Right lobe of liver (tissue), 6 donors: Measurements from ENCODE around the gene RPUSD2. TPM values are rescaled to one million over a fixed set of nuclear protein-coding genes. Genes with fewer than 3 reads are reported as not detected.

ENCODE experiments used
- ATAC-seq, 4 donors: fragments of 200-7000 bp; cut with Tn5 transposase; one replicate each; pipeline ENCODE4 v1.9.1; 2020; ENCODE audit warnings: mild to moderate bottlenecking in 4 of 4, moderate library complexity in 4 of 4
- DNase-seq, 3 donors: peaks; one replicate each; pipeline ENCODE4 v3.0.0-alpha.2; 2020
- H3K27ac ChIP-seq, 3 donors: fragments of 200-600 bp; one replicate each; pipeline ENCODE4 v1.8.0; 2022
- H3K27me3 ChIP-seq, 2 donors: fragments of 200-600 bp; one replicate each; pipeline ENCODE4 v1.8.0; 2022
- H3K36me3 ChIP-seq, 4 donors: fragments of 200-600 bp; sonication (generic) in 1 of 4; one replicate each; pipeline versions ENCODE4 v1.5.1 to v1.8.0; 2017 to 2022; ENCODE audit warnings: control low read depth in 1 of 4
- H3K4me1 ChIP-seq, 4 donors: fragments of 200-600 bp; sonication (generic) in 1 of 4; one replicate each; pipeline versions ENCODE4 v1.5.1 to v1.8.0; 2017 to 2022; ENCODE audit warnings: control low read depth in 1 of 4
- H3K4me3 ChIP-seq, 3 donors: fragments of 200-600 bp; one replicate each; pipeline ENCODE4 v1.8.0; 2022
- H3K9me3 ChIP-seq, 4 donors: fragments of 200-600 bp; sonication (generic) in 1 of 4; one replicate each; pipeline versions ENCODE4 v1.5.1 to v1.8.0; 2017 to 2022; ENCODE audit warnings: control low read depth in 1 of 4
- POLR2A ChIP-seq: fragments of 450-650 bp; IDR thresholded peaks from one replicate; pipeline ENCODE4 v1.6.1; 2017; ENCODE audit warnings: antibody characterized with exemption, mild to moderate bottlenecking
- WGBS: methylation state at CpG from one replicate; pipeline ENCODE4 v1.1.6; 2018; ENCODE audit warnings: low coverage, low lambda C conversion rate; ENCODE audit not compliant: insufficient coverage; ENCODE audit errors: missing lambda C conversion rate; 5-methylcytosine and 5-hydroxymethylcytosine counted together
- intact Hi-C, 2 donors: fragments of 100-400 bp; cut with DNase I; formaldehyde crosslinking; loops; one replicate each; pipeline versions ENCODE4 v1.11.2 to v1.14.1; 2022
- total RNA-seq, 6 experiments: library from RNA; depleted of rRNA in 2 of 6; stranded (reverse); fragments of >200 nt in 2 of 6; fragmentation: NEBNext Ultra II Directional in 3 of 6; extraction: Animal tissue kit (Norgen Biotek cat#: 25700) in 3 of 6; gene quantifications; one replicate each; pipeline versions ENCODE4 v1.1.0 to v1.2.4, GENCODE V29; 2016 to 2023
- TF ChIP-seq, protein P1 (sequence below), 4 donors: fragments of 200-600 bp in 3 of 4; fragments of 450-650 bp in 1 of 4; IDR thresholded peaks; one replicate each; pipeline versions ENCODE4 v1.5.1 to v1.8.0; 2016 to 2022; ENCODE audit warnings: antibody characterized with exemption in 4 of 4, mild to moderate bottlenecking in 2 of 4
- donor health status: DM: no; HTN: yes; CAD: no.
- donor health status: DM: no; HTN: no; CAD: no.
- donor health status: DM: no; HTN: no; CAD: no.
- donor health status: DM: no; HTN: yes; CAD: no.
- donor health status: DM: no; HTN: yes; CAD: no.

The RPUSD2 gene
- total RNA-seq, 6 experiments from 2014 or later = 4.7 to 7.4 (median 6.1) TPM

GRCh38 chr15:40533763-40534364, 35.2 kb upstream of the RPUSD2 start:
- 89% methylated on average over 4 of the region's 4 CpGs for WGBS
- Histone ChIP-seq H3K4me3 (no peak overlapping the region), H3K4me1 (no peaks in the 10 kb centered on the region), H3K27ac (no peak overlapping the region), H3K36me3 (no peaks in the 10 kb centered on the region), H3K9me3 (no peaks in the 10 kb centered on the region), H3K27me3 (no peaks in the 10 kb centered on the region)
- DNase-seq (no peak), ATAC-seq (no peak)
- TF ChIP-seq POLR2A = no peak
- TF ChIP-seq, protein P1, sequence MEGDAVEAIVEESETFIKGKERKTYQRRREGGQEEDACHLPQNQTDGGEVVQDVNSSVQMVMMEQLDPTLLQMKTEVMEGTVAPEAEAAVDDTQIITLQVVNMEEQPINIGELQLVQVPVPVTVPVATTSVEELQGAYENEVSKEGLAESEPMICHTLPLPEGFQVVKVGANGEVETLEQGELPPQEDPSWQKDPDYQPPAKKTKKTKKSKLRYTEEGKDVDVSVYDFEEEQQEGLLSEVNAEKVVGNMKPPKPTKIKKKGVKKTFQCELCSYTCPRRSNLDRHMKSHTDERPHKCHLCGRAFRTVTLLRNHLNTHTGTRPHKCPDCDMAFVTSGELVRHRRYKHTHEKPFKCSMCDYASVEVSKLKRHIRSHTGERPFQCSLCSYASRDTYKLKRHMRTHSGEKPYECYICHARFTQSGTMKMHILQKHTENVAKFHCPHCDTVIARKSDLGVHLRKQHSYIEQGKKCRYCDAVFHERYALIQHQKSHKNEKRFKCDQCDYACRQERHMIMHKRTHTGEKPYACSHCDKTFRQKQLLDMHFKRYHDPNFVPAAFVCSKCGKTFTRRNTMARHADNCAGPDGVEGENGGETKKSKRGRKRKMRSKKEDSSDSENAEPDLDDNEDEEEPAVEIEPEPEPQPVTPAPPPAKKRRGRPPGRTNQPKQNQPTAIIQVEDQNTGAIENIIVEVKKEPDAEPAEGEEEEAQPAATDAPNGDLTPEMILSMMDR (IDR thresholded peaks at IDR 0.05) = no peak
- intact Hi-C loops = no loop called here

DNA sequence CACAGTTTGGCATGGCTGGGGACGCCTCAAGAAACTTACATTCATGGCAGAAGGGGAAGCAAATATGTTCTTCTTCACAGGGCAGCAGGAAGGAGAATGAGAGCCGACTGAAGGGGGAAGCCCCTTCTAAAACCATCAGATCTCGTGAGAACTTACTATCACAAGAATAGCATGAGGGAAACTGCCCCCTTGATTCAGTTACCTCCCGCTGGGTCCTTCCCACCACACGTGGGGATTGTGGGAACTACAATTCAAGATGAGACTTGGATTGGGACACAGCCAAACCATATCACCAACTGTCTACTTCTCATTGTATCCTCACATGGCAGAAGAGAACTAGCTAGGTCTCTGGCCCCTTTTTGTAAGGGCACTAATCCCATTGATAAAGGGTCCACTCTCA, 34.7 kb upstream of the RPUSD2 start:
- WGBS = 55% methylated on average over 2 of the region's 5 CpGs
- Histone ChIP-seq H3K36me3 (no peaks in the 10 kb centered on the region), H3K27ac (no peak overlapping the region), H3K4me3 (no peak overlapping the region), H3K27me3 (no peaks in the 10 kb centered on the region), H3K4me1 (no peaks in the 10 kb centered on the region), H3K9me3 (no peaks in the 10 kb centered on the region)
- DNase-seq (no peak), ATAC-seq (no peak)
- TF ChIP-seq, protein P1 (IDR thresholded peaks at IDR 0.05) = no peak
- TF ChIP-seq POLR2A = no peak
- intact Hi-C loops = no loop called here

GRCh38 chr15:40536501-40536900, 32.6 kb upstream of the RPUSD2 start:
- H3K36me3 ChIP-seq = no peaks in the 10 kb centered on the region
- H3K27me3 ChIP-seq = no peaks in the 10 kb centered on the region
- H3K27ac ChIP-seq = no peak overlapping the region
- no peak overlapping the region for H3K4me3 ChIP-seq
- WGBS = 85% methylated on average over 3 of the region's 5 CpGs
- no peak for DNase-seq
- TF ChIP-seq, protein P1 (IDR thresholded peaks at IDR 0.05) = no peak
- TF ChIP-seq POLR2A = no peak
- no peaks in the 10 kb centered on the region for H3K9me3 ChIP-seq
- no peaks in the 10 kb centered on the region for H3K4me1 ChIP-seq
- no peak for ATAC-seq
- intact Hi-C loops = no loop called here

DNA sequence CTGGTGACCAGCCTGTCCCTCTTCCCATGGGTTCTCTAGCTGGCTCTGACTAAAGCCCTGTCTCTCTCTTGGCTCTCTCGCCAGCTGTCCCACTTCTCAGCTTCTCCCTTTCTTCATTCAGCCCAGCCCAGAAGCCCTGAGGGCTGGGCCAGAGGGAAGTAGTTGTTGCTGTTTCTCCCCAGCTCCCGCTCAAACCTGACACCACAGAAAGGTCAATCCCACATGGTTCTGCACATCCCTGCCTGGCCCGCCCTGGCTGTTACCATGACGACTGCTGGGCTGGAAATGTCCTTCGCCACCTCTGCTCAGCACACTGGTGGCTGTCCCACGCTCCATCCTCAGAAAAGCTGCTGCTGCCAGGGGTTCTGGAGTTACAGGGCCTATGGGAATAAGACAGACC, 30.1 kb upstream of the RPUSD2 start:
- DNase-seq = no peak

More for the DNA sequence above, 30.1 kb upstream of the RPUSD2 start:
- intact Hi-C loops = no loop called here
- TF ChIP-seq, protein P1 (IDR thresholded peaks at IDR 0.05) = no peak
- TF ChIP-seq POLR2A = no peak
- H3K27me3 ChIP-seq = no peaks in the 10 kb centered on the region
- H3K4me3 ChIP-seq = no peak overlapping the region
- no peaks in the 10 kb centered on the region for H3K9me3 ChIP-seq
- no peaks in the 10 kb centered on the region for H3K4me1 ChIP-seq
- no peaks in the 10 kb centered on the region for H3K36me3 ChIP-seq
- WGBS = no CpG with 5 or more reads among the region's 6 CpGs
- no peak for ATAC-seq
- H3K27ac ChIP-seq = no peak overlapping the region
